ENCODE measurements around the gene ABCB6.
"Not testable (repeated sequence)": the region's sequence is repeated elsewhere in the genome, so short reads cannot be mapped to it uniquely, and the experiment has no call there.

DNA sequence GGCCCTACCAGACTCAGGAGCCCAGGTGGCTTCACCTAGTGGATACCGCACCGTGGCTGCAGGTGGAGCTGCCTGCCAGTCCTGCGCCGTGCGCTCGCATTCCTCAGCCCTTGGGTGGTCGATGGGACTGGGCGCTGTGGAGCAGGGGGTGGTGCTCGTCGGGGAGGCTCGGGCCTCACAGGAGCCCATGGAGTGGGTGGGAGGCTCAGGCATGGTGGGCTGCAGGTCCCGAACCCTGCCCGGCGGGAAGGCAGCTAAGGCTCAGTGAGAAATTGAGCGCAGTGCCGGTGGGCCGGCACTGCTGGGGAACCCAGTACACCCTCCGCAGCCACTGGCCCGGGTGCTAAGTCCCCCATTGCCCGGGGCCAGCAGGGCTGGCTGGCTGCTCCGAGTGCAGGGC, 17.4 kb downstream of the ABCB6 start:
- TF ChIP-seq CSDC2 (CRISPR knock-in tag; IDR thresholded peaks at IDR 0.05); SNAI2 (CRISPR knock-in tag; IDR thresholded peaks at IDR 0.05); ZFP3 (CRISPR knock-in tag; IDR thresholded peaks at IDR 0.05); TCF4 (CRISPR knock-in tag; IDR thresholded peaks at IDR 0.05; ENCODE audit: borderline replicate concordance); OSR1 (CRISPR knock-in tag; IDR thresholded peaks at IDR 0.05); ZFP30 (CRISPR knock-in tag; IDR thresholded peaks at IDR 0.05); RARB (CRISPR knock-in tag; IDR thresholded peaks at IDR 0.05); CREB5 (CRISPR knock-in tag; IDR thresholded peaks at IDR 0.05; ENCODE audit: low read depth): not testable (repeated sequence)
- TF ChIP-seq, protein P1, sequence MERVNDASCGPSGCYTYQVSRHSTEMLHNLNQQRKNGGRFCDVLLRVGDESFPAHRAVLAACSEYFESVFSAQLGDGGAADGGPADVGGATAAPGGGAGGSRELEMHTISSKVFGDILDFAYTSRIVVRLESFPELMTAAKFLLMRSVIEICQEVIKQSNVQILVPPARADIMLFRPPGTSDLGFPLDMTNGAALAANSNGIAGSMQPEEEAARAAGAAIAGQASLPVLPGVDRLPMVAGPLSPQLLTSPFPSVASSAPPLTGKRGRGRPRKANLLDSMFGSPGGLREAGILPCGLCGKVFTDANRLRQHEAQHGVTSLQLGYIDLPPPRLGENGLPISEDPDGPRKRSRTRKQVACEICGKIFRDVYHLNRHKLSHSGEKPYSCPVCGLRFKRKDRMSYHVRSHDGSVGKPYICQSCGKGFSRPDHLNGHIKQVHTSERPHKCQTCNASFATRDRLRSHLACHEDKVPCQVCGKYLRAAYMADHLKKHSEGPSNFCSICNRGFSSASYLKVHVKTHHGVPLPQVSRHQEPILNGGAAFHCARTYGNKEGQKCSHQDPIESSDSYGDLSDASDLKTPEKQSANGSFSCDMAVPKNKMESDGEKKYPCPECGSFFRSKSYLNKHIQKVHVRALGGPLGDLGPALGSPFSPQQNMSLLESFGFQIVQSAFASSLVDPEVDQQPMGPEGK (CRISPR knock-in tag; IDR thresholded peaks at IDR 0.05; ENCODE audit: borderline replicate concordance), result not testable (repeated sequence)

Measured in SK-N-SH treated with all-trans-retinoic acid at 6 μM for 48 hours (cell line).